ENCODE data around the gene KAT8.
"Not testable (repeated sequence)": the region's sequence is repeated elsewhere in the genome, so short reads cannot be mapped to it uniquely, and the experiment has no call there.

KAT8 gene

DNA sequence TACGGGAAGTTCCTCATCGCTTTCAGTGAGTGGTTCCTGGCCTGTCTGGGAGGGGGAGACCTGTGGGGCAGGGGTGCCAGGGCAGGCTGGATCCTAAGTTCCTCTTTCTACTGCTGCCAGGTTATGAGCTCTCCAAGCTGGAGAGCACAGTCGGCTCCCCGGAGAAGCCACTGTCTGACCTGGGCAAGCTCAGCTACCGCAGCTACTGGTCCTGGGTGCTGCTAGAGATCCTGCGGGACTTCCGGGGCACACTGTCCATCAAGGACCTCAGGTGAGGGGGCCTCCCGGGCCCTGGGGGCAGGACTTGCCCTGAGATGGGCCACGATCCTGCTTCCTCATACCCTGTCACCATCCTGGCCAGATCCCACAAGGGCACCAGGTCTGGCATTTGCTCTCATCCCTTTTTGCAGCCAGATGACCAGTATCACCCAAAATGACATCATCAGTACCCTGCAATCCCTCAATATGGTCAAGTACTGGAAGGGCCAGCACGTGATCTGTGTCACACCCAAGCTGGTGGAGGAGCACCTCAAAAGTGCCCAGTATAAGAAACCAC is 12.9 kb downstream of the KAT8 start:
- in situ Hi-C loops (cut with MboI; ENCODE audit: low sequenced_read_pairs): no loop called here

- in situ Hi-C loops (cut with MboI; ENCODE audit: low sequenced_read_pairs): no loop called here
Measured at GRCh38 chr16:31130899-31131298, 13.4 kb downstream of the KAT8 start.

DNA sequence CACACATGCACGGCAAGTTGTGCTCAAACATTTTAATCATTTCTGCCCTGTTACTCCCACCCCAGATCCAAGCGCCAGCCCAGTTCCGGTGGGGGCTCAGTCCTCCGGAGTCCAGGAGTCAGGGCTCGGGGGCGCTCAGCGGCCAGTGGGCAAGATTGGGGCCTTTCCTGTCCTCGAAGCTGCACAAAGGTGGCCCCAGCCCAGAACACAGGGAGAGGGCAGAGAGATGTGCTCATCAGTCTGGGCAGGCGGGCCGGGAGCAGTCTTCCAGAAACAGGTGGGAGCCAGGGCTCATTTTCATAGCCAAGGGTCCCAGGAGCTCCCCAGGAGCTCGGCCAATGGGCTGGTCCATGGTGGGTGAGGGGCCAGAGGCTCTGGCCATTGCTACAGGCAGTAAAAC is 14.0 kb downstream of the KAT8 start:
- in situ Hi-C loops (cut with MboI; ENCODE audit: low sequenced_read_pairs): no loop called here

GRCh38 chr16:31131841-31132271 is 14.4 kb downstream of the KAT8 start:
- in situ Hi-C loops (cut with MboI; ENCODE audit: low sequenced_read_pairs): no loop called here

DNA sequence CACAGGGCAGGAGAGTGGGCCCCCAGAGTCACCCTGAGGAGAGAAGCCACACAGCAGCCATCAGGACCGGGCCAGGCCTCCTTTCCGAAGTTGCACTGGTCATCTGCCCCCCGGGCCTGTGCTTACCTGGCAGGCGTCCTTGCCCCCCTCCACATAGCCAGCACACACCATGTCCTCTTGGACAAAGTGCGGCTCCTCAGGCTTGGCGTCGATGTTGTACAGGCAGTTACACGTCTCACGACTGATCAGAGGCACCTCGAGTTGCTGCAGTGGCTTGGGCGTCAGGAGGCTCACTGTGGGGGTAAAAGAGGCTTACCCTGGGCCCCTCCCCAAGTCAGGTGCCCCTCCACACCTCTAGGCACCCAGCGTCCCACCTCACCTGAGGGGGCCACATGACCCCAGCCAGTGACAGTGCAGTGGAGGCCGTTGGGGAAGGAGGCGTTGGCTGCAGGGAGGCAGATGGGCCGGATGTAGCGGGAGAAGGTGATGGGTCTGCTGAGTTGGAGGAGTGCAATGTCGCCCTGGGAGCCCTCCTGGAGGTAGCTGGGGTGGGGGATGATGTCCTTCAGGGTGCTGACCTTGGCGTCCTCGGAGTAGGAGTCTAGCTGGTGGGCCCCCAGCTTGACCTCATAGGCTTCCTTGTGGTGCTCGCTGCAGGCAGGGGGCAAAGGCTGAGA is 15.0 kb downstream of the KAT8 start:
- in situ Hi-C loops (cut with MboI; ENCODE audit: low sequenced_read_pairs): no loop called here

- in situ Hi-C loops (cut with MboI; ENCODE audit: low sequenced_read_pairs): no loop called here
Measured at GRCh38 chr16:31133046-31133501, 15.6 kb downstream of the KAT8 start.

GRCh38 chr16:31134091-31134571 is 16.7 kb downstream of the KAT8 start:
- in situ Hi-C loops (cut with MboI; ENCODE audit: low sequenced_read_pairs): no loop called here

DNA sequence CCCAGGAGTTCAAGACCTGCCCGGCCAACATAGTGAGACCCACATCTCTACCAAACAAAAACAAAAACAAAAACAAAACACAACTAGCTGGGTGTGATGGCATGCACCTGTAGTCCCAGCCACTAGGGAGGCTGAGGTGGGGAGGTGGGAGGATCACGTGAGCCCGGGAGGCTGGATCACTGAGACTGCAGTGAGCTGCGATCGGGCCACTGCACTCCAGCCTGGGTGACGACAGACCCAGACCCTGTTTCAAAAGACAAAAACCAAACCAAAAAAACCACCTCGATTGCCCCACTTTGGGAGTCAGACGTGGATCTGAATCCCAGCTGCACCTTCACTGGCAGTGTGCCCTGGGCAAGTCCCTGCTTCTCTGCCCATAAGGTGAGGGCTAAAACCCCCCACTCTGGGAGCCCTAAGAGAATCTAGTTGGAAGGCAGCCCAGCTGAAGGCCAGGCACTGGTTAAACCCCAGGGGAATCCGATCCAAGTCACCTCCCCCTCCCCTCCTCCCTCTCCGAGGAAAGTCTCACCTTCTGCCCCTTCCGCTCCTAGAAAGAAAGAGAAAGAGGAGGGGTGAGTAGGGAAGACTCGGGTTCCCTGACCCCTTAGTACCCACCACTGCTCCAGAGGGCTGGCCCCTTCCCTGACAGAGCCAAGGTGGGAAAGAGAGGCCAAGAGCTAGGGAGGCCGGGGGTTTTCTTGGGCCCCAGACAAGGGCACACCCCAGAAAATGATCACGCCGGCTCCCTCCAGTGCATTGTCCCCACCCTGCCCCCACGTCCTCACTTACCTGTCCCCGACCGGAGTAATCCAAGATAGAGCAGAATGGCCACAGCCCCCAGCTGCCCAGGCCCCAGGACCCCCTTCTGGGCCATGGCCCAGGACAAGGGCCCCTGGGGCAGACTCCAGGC is 17.4 kb downstream of the KAT8 start:
- in situ Hi-C loops (cut with MboI; ENCODE audit: low sequenced_read_pairs): no loop called here

- in situ Hi-C loops (cut with MboI; ENCODE audit: low sequenced_read_pairs): no loop called here
Measured at GRCh38 chr16:31135535-31136286, 18.2 kb downstream of the KAT8 start, which contains the start of gene PRSS8. Gene PRSS8 (minus strand): TSS chr16:31135727. CDS start chr16:31135498, 229 bp downstream.

GRCh38 chr16:31136287-31136662 is 18.8 kb downstream of the KAT8 start:
- in situ Hi-C loops (cut with MboI; ENCODE audit: low sequenced_read_pairs): no loop called here

DNA sequence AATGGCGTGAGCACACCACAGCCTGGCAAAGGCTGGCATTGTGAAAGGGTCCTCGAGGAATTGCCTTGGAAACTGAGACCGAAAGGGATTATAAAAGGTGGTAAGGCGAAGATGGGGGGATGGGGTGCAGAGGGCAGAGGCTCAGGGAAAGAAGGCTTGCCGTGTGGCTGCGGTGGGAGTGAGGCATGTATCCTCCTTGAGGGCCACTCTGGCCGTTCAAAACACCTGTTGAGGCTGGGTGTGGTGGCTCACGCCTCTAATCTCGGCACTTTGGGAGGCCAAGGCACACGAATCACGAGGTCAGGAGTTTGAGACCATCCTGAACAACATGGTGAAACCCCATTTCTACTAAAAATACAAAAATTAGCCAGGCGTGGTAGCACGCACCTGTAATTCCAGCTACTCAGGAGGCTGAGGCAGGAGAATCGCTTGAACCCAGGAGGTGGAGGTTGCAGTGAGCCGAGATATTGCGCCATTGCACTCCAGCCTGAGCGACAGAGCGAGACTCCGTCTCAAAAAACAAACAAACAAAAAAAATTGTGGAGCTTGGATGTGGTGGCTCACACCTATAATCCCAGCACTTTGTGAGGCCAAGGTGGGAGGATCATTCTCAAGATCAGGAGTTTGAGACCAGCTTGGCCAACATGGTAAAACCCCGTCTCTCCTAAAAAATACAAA is 19.5 kb downstream of the KAT8 start:
- in situ Hi-C loops (cut with MboI; ENCODE audit: low sequenced_read_pairs): not testable (repeated sequence)

DNA sequence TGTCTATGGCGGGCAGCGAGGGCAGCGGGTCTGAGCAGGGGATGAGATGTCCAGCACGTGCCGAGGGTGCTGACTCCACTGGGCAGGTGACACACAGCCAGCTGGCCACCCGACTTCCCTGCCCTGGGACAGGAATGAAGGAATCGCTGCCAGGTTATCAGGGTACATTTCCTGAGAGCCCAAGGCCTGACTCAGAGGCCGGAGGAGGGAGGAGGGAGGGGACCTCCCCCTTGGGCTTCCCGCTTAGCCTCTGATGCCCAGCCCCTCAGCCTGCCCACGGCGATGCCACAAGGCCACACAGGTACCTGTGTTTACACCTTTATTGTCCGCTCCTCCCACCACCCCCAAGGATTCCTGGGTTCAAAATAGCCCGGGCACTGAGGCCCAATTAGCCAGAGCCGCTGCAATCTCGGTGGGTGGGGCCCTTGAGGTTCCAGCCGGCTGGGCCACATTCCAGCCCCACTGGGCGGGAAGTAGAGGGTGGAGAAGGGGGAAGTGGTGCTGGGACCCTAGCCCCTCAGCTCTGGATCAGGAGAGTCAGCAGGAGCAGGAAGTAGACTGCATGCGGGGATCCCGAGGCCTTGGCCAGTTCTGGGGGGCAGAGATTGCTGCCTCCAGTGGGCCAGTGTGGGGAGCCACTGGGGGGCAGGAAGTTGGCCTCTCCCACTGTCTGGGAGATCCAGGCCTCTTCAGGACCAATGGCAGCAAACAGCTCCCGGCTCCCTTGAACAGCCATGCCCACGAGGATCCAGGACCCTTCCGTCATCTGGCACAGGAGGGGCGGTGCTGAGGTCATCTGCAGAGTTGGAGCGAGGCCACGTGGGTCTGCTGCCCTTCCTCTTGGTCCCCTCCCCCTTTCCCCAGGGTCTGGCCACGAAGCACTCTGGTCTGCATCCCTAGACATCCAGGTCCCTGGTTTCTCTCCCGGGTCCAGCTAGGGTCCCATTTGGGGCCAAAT is 21.4 kb downstream of the KAT8 start:
- in situ Hi-C loops (cut with MboI; ENCODE audit: low sequenced_read_pairs): no loop called here

DNA sequence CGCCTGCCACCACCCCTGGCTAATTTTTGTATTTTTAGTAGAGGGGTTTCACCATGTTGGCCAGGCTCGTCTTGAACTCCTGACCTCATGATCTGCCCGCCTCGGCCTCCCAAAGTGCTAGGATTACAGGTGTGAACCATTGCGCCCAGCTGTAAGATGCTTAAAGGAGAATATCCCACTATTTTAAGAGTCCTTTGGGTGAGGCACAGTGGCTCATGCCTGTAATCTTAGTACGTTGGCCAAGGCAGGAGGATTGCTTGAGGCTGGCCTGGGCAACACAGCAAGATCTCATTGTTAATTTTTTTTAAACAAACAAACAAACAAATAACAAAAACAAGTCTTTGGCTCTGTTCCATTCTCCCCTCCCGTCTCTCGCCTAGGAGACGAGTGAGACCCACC is 23.6 kb downstream of the KAT8 start:
- in situ Hi-C loops (cut with MboI; ENCODE audit: low sequenced_read_pairs): not testable (repeated sequence)

GRCh38 chr16:31141489-31142108 is 24.1 kb downstream of the KAT8 start:
- in situ Hi-C loops (cut with MboI; ENCODE audit: low sequenced_read_pairs): no loop called here

GRCh38 chr16:31142109-31143010 is 24.9 kb downstream of the KAT8 start:
- in situ Hi-C loops (cut with MboI; ENCODE audit: low sequenced_read_pairs): no loop called here

GRCh38 chr16:31143011-31143693 is 25.7 kb downstream of the KAT8 start:
- in situ Hi-C loops (cut with MboI; ENCODE audit: low sequenced_read_pairs): no loop called here

GRCh38 chr16:31143694-31144148 is 26.3 kb downstream of the KAT8 start:
- in situ Hi-C loops (cut with MboI; ENCODE audit: low sequenced_read_pairs): no loop called here

Data from HL-60/S4 (cell line).